CD4-positive, alpha-beta T cell treated with Interferon gamma for 1 hour (primary cell): ENCODE measurements around the gene BRIX1.
"Not testable (repeated sequence)": the region's sequence is repeated elsewhere in the genome, so short reads cannot be mapped to it uniquely, and the experiment has no call there.

Source experiments
- DNase-seq: peaks from one replicate; pipeline ENCODE4 v3.0.0-alpha.2; 2020

The BRIX1 gene

DNA sequence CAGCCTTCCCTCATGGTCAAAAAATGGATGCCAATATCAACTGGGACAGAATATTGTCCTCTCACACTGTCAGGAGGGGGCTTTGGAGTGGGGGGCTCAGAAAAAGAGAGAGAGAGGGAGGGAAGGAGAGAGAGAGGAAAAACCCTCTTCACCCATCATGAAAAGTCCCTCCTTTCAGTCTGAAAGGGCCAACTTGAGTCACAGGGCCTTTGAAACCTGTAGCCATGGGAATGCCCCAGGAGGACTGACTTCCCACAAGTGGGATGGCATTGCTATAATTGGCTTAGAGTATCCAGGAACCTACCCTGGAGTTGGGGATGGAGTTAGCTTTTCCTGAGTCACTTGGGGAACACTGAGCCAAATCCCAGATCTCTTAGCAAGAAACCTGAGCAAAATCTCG is 55.0 kb downstream of the BRIX1 start:
- no peak for DNase-seq

DNA sequence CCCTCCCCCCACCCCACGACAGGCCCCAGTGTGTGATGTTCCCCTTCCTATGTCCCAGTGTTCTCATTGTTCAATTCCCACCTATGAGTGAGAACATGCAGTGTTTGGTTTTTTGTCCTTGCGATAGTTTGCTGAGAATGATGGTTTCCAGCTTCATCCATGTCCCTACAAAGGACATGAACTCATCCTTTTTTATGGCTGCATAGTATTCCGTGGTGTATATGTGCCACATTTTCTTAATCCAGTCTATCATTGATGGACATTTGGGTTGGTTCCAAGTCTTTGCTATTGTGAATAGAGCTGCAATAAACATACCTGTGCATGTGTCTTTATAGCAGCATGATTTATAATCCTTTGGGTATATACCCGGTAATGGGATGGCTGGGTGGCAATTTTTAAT is 56.1 kb downstream of the BRIX1 start:
- DNase-seq: not testable (repeated sequence)
